Lower lobe of right lung (tissue), 2 donors: ENCODE measurements around the gene MCF2L. TPM values are rescaled to one million over a fixed set of nuclear protein-coding genes. Genes with fewer than 3 reads are reported as not detected.

Experiments
- ATAC-seq, 2 donors: fragments of 200-7000 bp; cut with Tn5 transposase; one replicate each; pipeline ENCODE4 v1.9.1; 2020 to 2022; ENCODE audit warnings: mild to moderate bottlenecking in 2 of 2, moderate library complexity in 2 of 2
- DNase-seq: peaks from one replicate; pipeline ENCODE4 v3.0.0-alpha.2; 2020
- H3K27ac ChIP-seq: fragments of 200-600 bp; one replicate; pipeline ENCODE4 v1.8.0; 2022
- H3K27me3 ChIP-seq: fragments of 200-600 bp; one replicate; pipeline ENCODE4 v1.8.0; 2022; ENCODE audit warnings: low read depth
- H3K36me3 ChIP-seq: fragments of 200-600 bp; one replicate; pipeline ENCODE4 v1.8.0; 2022; ENCODE audit warnings: mild to moderate bottlenecking
- H3K4me1 ChIP-seq: fragments of 200-600 bp; one replicate; pipeline ENCODE4 v1.8.0; 2022
- H3K4me3 ChIP-seq: fragments of 200-600 bp; one replicate; pipeline ENCODE4 v1.8.0; 2022; ENCODE audit warnings: mild to moderate bottlenecking
- H3K9me3 ChIP-seq: fragments of 200-600 bp; one replicate; pipeline ENCODE4 v1.8.0; 2022
- intact Hi-C: fragments of 100-400 bp; cut with DNase I; formaldehyde crosslinking; loops from one replicate; pipeline ENCODE4 v1.11.0; 2022
- total RNA-seq: library from RNA; stranded (reverse); fragmentation: NEBNext Ultra II Directional; extraction: Animal tissue kit (Norgen Biotek cat#: 25700); gene quantifications from one replicate; pipeline ENCODE4 v1.2.1, GENCODE V29; 2021
- TF ChIP-seq, protein P1 (sequence below): fragments of 200-600 bp; IDR thresholded peaks from one replicate; pipeline ENCODE4 v1.8.0; 2022; ENCODE audit warnings: antibody characterized with exemption, mild to moderate bottlenecking
- donor health status: DM: no; HTN: yes; CAD: no; lungs with severe emphysema.

Gene MCF2L
- total RNA-seq, 1 donor from 2014 or later, result 42.4 TPM

DNA sequence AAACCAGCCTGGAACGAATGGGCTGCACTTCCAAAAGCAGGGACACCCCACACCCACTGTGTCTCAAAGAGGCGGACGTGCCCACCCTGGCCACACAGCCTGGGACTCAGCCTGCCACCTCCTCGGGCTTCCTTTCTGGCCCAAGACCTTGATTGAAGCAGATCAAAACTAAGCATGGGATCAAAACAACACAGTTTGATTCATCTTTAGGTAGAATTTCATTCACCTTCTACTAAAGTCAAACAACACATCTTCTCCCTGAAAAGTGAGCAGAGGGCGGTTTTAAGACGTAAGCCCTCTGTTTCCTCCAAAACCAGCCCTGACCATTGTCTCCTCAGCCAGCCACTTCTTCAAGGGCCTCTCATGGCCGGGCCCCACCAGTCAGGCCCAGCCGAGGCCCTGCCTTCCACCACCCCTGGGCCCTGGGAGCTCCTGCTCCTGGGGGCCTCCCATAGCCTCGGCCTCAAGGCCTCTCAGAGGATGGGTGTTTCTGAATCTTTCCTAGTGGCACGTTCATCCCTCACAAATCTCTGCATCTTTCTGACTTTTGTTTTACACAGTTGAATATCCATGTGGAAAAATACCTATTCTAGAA is 147.3 kb downstream of the MCF2L start:
- intact Hi-C loops, result no loop called here
- Histone ChIP-seq H3K27ac (no peak overlapping the region), H3K36me3 (no peaks in the 10 kb centered on the region), H3K4me1 (no peaks in the 10 kb centered on the region), H3K27me3 (peaks cover 12% of the 10 kb centered on the region), H3K9me3 (no peaks in the 10 kb centered on the region), H3K4me3 (no peak overlapping the region)
- TF ChIP-seq, protein P1, sequence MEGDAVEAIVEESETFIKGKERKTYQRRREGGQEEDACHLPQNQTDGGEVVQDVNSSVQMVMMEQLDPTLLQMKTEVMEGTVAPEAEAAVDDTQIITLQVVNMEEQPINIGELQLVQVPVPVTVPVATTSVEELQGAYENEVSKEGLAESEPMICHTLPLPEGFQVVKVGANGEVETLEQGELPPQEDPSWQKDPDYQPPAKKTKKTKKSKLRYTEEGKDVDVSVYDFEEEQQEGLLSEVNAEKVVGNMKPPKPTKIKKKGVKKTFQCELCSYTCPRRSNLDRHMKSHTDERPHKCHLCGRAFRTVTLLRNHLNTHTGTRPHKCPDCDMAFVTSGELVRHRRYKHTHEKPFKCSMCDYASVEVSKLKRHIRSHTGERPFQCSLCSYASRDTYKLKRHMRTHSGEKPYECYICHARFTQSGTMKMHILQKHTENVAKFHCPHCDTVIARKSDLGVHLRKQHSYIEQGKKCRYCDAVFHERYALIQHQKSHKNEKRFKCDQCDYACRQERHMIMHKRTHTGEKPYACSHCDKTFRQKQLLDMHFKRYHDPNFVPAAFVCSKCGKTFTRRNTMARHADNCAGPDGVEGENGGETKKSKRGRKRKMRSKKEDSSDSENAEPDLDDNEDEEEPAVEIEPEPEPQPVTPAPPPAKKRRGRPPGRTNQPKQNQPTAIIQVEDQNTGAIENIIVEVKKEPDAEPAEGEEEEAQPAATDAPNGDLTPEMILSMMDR, result no peak
- ATAC-seq, result no peak
- DNase-seq, result no peak

DNA sequence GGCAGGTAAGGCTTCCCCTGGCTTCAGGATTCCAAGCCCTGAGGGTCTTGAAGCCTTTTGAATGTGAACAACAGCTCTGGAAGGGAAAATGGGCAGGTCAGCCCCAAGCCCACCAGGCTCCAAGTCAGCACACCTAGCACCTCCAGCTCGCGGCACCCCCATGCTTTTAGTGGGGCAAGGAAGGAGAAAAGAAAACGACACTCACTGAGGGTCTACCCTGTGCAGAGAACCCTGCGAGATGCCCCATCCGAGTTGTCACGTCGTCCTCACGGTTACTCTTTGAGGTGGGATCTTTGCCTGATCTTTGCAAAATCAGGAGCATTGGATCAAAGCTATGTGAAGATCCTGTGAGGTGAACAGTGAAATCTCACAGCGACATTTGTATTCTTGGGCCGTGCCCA is 147.9 kb downstream of the MCF2L start:
- ATAC-seq, result no peak
- no peaks in the 10 kb centered on the region for H3K4me1 ChIP-seq
- DNase-seq, result no peak
- H3K27me3 ChIP-seq, result peaks cover 12% of the 10 kb centered on the region
- H3K9me3 ChIP-seq, result no peaks in the 10 kb centered on the region
- intact Hi-C loops, result no loop called here
- no peak overlapping the region for H3K27ac ChIP-seq
- TF ChIP-seq, protein P1, result no peak
- H3K4me3 ChIP-seq, result no peak overlapping the region
- no peaks in the 10 kb centered on the region for H3K36me3 ChIP-seq

DNA sequence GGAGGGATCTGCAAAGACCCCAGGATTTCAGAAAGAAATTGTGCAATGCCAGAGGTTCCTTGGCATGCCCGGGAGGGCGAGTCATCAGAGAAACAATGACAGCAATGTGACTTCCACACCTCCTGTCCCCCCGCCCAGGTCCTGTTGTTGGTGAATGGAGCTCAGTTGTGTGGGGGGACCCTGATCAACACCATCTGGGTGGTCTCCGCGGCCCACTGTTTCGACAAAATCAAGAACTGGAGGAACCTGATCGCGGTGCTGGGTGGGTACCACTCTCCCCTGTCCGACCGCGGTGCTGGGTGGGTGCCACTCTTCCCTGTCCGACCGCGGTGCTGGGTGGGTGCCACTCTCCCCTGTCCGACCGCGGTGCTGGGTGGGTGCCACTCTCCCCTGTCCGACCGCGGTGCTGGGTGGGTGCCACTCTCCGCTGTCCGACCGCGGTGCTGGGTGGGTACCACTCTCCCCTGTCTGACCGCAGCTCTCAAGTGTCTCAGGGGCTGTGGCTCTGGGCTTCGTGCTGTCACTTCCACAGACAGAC is 148.4 kb downstream of the MCF2L start:
- Histone ChIP-seq H3K4me1 (no peaks in the 10 kb centered on the region), H3K4me3 (no peak overlapping the region), H3K27me3 (peaks cover 12% of the 10 kb centered on the region), H3K9me3 (no peaks in the 10 kb centered on the region), H3K36me3 (no peaks in the 10 kb centered on the region), H3K27ac (no peak overlapping the region)
- TF ChIP-seq, protein P1, result no peak
- intact Hi-C loops, result no loop called here
- peak; percentile 24 for DNase-seq
- ATAC-seq, result no peak

DNA sequence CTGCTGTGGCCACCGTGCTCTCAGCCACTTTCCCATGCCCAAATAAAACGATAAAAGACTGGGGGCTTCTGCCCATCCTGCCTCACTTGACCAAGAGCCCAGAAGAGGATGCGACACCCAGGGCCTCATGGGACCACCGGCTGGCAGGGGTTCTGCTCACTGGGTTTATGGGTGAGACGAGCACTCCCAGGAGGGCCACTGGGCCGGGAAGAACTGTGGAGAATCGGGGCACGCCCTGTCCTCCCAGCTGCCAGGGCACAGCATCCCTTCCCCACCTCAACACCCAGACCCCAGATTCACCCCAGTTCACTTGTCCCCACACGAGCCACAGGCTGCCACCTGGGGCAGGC is 148.9 kb downstream of the MCF2L start:
- no peak overlapping the region for H3K27ac ChIP-seq
- DNase-seq, result no peak
- H3K9me3 ChIP-seq, result no peaks in the 10 kb centered on the region
- no peaks in the 10 kb centered on the region for H3K4me1 ChIP-seq
- TF ChIP-seq, protein P1, result no peak
- no peak overlapping the region for H3K4me3 ChIP-seq
- intact Hi-C loops, result no loop called here
- no peaks in the 10 kb centered on the region for H3K36me3 ChIP-seq
- ATAC-seq, result no peak
- H3K27me3 ChIP-seq, result peaks cover 12% of the 10 kb centered on the region

DNA sequence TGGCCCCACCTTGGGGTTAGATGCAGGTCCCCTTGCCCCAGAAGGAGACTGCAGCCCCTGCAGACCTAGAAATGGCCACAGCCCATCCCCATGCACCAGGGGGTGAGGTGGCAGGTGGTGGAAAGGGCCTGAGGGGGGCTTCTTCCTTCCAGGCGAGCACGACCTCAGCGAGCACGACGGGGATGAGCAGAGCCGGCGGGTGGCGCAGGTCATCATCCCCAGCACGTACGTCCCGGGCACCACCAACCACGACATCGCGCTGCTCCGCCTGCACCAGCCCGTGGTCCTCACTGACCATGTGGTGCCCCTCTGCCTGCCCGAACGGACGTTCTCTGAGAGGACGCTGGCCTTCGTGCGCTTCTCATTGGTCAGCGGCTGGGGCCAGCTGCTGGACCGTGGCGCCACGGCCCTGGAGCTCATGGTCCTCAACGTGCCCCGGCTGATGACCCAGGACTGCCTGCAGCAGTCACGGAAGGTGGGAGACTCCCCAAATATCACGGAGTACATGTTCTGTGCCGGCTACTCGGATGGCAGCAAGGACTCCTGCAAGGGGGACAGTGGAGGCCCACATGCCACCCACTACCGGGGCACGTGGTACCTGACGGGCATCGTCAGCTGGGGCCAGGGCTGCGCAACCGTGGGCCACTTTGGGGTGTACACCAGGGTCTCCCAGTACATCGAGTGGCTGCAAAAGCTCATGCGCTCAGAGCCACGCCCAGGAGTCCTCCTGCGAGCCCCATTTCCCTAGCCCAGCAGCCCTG is 149.4 kb downstream of the MCF2L start:
- Histone ChIP-seq H3K9me3 (no peaks in the 10 kb centered on the region), H3K4me1 (no peaks in the 10 kb centered on the region), H3K27me3 (peaks cover 8% of the 10 kb centered on the region), H3K36me3 (no peaks in the 10 kb centered on the region), H3K27ac (no peak overlapping the region), H3K4me3 (no peak overlapping the region)
- ATAC-seq (no peak), DNase-seq (peak; percentile 25)
- intact Hi-C loops, result no loop called here
- TF ChIP-seq, protein P1, result no peak
